ENCODE results near the gene KIFAP3.

- TF ChIP-seq, protein P1, sequence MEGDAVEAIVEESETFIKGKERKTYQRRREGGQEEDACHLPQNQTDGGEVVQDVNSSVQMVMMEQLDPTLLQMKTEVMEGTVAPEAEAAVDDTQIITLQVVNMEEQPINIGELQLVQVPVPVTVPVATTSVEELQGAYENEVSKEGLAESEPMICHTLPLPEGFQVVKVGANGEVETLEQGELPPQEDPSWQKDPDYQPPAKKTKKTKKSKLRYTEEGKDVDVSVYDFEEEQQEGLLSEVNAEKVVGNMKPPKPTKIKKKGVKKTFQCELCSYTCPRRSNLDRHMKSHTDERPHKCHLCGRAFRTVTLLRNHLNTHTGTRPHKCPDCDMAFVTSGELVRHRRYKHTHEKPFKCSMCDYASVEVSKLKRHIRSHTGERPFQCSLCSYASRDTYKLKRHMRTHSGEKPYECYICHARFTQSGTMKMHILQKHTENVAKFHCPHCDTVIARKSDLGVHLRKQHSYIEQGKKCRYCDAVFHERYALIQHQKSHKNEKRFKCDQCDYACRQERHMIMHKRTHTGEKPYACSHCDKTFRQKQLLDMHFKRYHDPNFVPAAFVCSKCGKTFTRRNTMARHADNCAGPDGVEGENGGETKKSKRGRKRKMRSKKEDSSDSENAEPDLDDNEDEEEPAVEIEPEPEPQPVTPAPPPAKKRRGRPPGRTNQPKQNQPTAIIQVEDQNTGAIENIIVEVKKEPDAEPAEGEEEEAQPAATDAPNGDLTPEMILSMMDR (IDR thresholded peaks at IDR 0.05; ENCODE audit: low read depth, low read length, poor library complexity, severe bottlenecking) = no peak
- no peak for TF ChIP-seq EZH2phosphoT487 (IDR thresholded peaks at IDR 0.05; ENCODE audit: borderline replicate concordance, low read length)
These were observed 189.9 kb downstream of the KIFAP3 start for GRCh38 chr1:169884634-169885033.
